Caco-2 (cell line): ENCODE data around the gene SORBS1. TPM values are rescaled to one million over a fixed set of nuclear protein-coding genes. Genes with fewer than 3 reads are reported as not detected.

Source experiments
- BruUV-seq: library from RNA; stranded (reverse); fragments of 400-500 nt; replicated peaks from 2 replicates; lab custom pipeline; 2021; lab: Mats Ljungman, UMichigan
- CTCF ChIA-PET: fragments of 300-600 bp; sonication (Branson Sonifier 250); formaldehyde crosslinking; loops from one replicate; lab custom pipeline; 2022; ENCODE audit warnings: antibody characterized with exemption; lab: Charles Lee
- POLR2A ChIA-PET: fragments of 300-600 bp; sonication (Branson Sonifier 250); formaldehyde crosslinking; loops from one replicate; lab custom pipeline; 2022; ENCODE audit warnings: antibody characterized with exemption; lab: Charles Lee
- DNase-seq, 2 experiments: peaks; one replicate each; pipeline versions ENCODE4 v3.0.0 to v3.0.0-alpha.2; 2020 to 2022
- H3K27me3 ChIP-seq: replicated peaks from 2 replicates; pipeline ENCODE4 v1.6.0; 2011; ENCODE audit warnings: low read length; ENCODE audit not compliant: control insufficient read depth, insufficient read depth
- H3K36me3 ChIP-seq: 2 replicates; pipeline ENCODE4 v1.5.1; 2011; ENCODE audit warnings: low read length; ENCODE audit not compliant: control insufficient read depth, insufficient read depth
- H3K4me1 ChIP-seq: fragments of 250-450 bp; sonication (Bioruptor Pico); 2 replicates; pipeline ENCODE4 v1.5.1; 2020; ENCODE audit warnings: mild to moderate bottlenecking
- H3K4me3 ChIP-seq: 2 replicates; pipeline ENCODE4 v1.5.1; 2011; ENCODE audit warnings: low read depth, mild to moderate bottlenecking, control low read depth, low read length
- H3K9me3 ChIP-seq: fragments of 250-450 bp; sonication (Bioruptor Pico); 2 replicates; pipeline ENCODE4 v1.5.1; 2020; ENCODE audit warnings: mild to moderate bottlenecking, moderate library complexity
- H3K27ac Mint-ChIP-seq: one replicate; pipeline ENCODE4 v1.8.0; 2022; ENCODE audit warnings: mixed read lengths; ENCODE audit not compliant: unreplicated experiment
- H3K27me3 Mint-ChIP-seq: one replicate; pipeline ENCODE4 v1.8.0; 2022; ENCODE audit warnings: mixed read lengths; ENCODE audit not compliant: insufficient read depth, unreplicated experiment
- H3K36me3 Mint-ChIP-seq: one replicate; pipeline ENCODE4 v1.8.0; 2022; ENCODE audit warnings: mild to moderate bottlenecking, mixed read lengths; ENCODE audit not compliant: insufficient read depth, unreplicated experiment
- H3K4me1 Mint-ChIP-seq: one replicate; pipeline ENCODE4 v1.8.0; 2022; ENCODE audit warnings: low read depth, mixed read lengths; ENCODE audit not compliant: unreplicated experiment
- H3K4me3 Mint-ChIP-seq: one replicate; pipeline ENCODE4 v1.8.0; 2022; ENCODE audit warnings: mild to moderate bottlenecking, moderate library complexity, mixed read lengths; ENCODE audit not compliant: unreplicated experiment
- H3K9me3 Mint-ChIP-seq: one replicate; pipeline ENCODE4 v1.8.0; 2022; ENCODE audit warnings: mixed read lengths; ENCODE audit not compliant: unreplicated experiment
- intact Hi-C: fragments of 100-400 bp; cut with micrococcal nuclease; formaldehyde crosslinking; loops from one replicate; pipeline ENCODE4 v1.10.0; 2022; ENCODE audit not compliant: unreplicated experiment
- total RNA-seq: library from RNA; stranded (reverse); gene quantifications from 2 replicates; pipeline ENCODE4 v1.2.3, GENCODE V29; 2022
- TF ChIP-seq, protein P1 (sequence below), 2 experiments: fragments of 200-600 bp in 1 of 2; IDR thresholded peaks; 1 replicate in 1 of 2; 2 replicates in 1 of 2; pipeline versions ENCODE4 v1.5.1 to v1.8.0; 2011 to 2022; ENCODE audit warnings: antibody characterized with exemption in 1 of 2, control low read depth in 1 of 2, inconsistent platforms in 1 of 2, low read depth in 1 of 2, low read length in 1 of 2, mild to moderate bottlenecking in 1 of 2, moderate library complexity in 1 of 2; ENCODE audit not compliant: insufficient read depth in 1 of 2, severe bottlenecking in 1 of 2, unreplicated experiment in 1 of 2

The SORBS1 gene
- total RNA-seq, 1 experiment from 2014 or later, result 39.3 TPM

DNA sequence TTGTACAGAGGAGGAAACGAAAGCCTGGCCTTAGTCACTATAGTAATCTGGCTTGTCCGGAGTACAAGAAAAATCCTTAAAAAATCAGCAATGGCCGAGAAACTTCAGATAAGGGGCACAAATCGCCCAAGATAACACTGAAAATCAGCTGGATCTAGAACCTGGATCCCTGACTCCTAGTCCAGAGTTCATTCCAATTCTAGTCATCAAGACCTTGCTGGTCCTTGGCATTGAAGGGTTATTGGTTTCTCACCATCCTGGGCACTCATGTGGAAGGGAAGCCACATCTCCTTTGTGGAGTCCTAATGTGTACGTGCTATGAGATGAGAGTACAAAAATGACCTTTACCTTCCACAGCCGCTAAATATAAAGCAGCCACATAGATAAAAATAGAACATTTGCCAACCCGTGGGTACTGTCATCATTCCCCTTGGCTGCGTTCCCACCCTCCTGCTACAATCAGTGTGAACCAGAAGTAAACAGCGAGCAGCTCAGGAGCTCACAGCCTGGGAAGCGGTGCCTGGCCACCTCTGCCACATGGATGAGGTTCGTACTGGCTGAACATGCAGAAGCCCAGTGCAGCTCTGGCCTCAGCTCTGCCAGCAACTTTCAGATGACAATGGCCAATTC is 154.4 kb downstream of the SORBS1 start:
- no peaks in the 10 kb centered on the region for H3K4me1 ChIP-seq
- Mint-ChIP-seq H3K4me1 (no peaks in the 10 kb centered on the region), H3K27me3 (no peaks in the 10 kb centered on the region), H3K27ac (no peak overlapping the region), H3K9me3 (no peaks in the 10 kb centered on the region), H3K4me3 (no peak overlapping the region), H3K36me3 (peaks cover 22% of the 10 kb centered on the region)
- peaks cover 11% of the 10 kb centered on the region for H3K36me3 ChIP-seq
- H3K9me3 ChIP-seq, result no peaks in the 10 kb centered on the region
- POLR2A ChIA-PET, result no interaction called here
- no TSS peak for BruUV-seq
- H3K27me3 ChIP-seq, result no peaks in the 10 kb centered on the region
- TF ChIP-seq, protein P1, sequence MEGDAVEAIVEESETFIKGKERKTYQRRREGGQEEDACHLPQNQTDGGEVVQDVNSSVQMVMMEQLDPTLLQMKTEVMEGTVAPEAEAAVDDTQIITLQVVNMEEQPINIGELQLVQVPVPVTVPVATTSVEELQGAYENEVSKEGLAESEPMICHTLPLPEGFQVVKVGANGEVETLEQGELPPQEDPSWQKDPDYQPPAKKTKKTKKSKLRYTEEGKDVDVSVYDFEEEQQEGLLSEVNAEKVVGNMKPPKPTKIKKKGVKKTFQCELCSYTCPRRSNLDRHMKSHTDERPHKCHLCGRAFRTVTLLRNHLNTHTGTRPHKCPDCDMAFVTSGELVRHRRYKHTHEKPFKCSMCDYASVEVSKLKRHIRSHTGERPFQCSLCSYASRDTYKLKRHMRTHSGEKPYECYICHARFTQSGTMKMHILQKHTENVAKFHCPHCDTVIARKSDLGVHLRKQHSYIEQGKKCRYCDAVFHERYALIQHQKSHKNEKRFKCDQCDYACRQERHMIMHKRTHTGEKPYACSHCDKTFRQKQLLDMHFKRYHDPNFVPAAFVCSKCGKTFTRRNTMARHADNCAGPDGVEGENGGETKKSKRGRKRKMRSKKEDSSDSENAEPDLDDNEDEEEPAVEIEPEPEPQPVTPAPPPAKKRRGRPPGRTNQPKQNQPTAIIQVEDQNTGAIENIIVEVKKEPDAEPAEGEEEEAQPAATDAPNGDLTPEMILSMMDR (IDR thresholded peaks at IDR 0.05; ENCODE audit: insufficient read depth in 1 of 2, low read depth in 1 of 2, low read length in 1 of 2, severe bottlenecking in 1 of 2, unreplicated experiment in 1 of 2), result no peak
- no peak overlapping the region for H3K4me3 ChIP-seq
- intact Hi-C loops, result no loop called here
- DNase-seq, result no peak
- CTCF ChIA-PET, result no interaction called here

DNA sequence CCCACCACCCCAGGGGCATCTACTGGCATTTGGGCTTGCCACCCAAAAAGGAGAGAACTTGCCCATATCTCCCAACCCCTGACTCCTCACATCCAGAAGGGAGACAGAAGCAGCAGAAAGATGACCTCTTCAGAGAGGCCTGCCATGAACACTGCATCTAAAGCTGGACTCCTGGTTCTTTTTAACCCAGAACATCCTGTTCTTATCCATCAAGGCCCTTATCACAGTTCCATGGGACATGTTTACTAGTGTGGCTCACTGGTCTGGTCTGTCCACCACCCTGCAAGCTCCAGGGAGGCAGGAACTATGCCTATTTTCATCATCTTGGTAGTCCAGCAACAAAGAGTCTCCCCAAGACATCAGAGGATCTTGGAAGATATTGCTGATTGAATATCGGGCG is 155.5 kb downstream of the SORBS1 start:
- H3K4me3 Mint-ChIP-seq, result no peak overlapping the region
- no peak for DNase-seq
- Histone ChIP-seq H3K4me3 (no peak overlapping the region), H3K27me3 (no peaks in the 10 kb centered on the region), H3K9me3 (no peaks in the 10 kb centered on the region), H3K36me3 (peaks cover 11% of the 10 kb centered on the region), H3K4me1 (no peaks in the 10 kb centered on the region)
- peaks cover 22% of the 10 kb centered on the region for H3K36me3 Mint-ChIP-seq
- ChIA-PET CTCF (interaction anchor here (0.6 kb wide), 1 partner anchor 13 kb away, joined by 3 read pairs; no protein-coding TSS in a partner anchor), POLR2A (no interaction called here)
- intact Hi-C loops, result no loop called here
- no TSS peak for BruUV-seq
- H3K9me3 Mint-ChIP-seq, result no peaks in the 10 kb centered on the region
- no peak overlapping the region for H3K27ac Mint-ChIP-seq
- TF ChIP-seq, protein P1 (IDR thresholded peaks at IDR 0.05; ENCODE audit: insufficient read depth in 1 of 2, low read depth in 1 of 2, low read length in 1 of 2, severe bottlenecking in 1 of 2, unreplicated experiment in 1 of 2), result no peak
- H3K4me1 Mint-ChIP-seq, result no peaks in the 10 kb centered on the region
- no peaks in the 10 kb centered on the region for H3K27me3 Mint-ChIP-seq

DNA sequence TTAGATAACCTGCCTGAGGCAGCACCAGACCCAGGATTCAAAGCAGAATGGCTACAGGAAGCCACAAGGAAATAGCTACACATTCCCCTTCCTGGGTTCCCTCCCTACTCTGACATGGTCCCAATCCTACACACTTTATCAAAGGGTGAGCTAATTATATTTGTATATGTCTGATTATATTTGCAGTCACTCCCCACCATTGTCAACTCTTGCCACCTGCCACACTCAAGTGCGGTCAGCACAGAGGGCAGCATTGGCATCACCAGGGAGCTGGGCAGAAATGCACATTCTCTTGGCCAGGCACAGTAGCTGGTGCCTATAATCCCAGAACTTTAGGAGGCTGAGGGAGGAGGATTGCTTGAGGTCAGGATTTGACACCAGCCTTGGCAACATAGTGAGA is 156.3 kb downstream of the SORBS1 start:
- TF ChIP-seq, protein P1 (IDR thresholded peaks at IDR 0.05; ENCODE audit: insufficient read depth in 1 of 2, low read depth in 1 of 2, low read length in 1 of 2, severe bottlenecking in 1 of 2, unreplicated experiment in 1 of 2), result no peak
- no TSS peak for BruUV-seq
- ChIA-PET CTCF (interaction anchor here (1.1 kb wide), 1 partner anchor 11 kb away, joined by 3 read pairs; no protein-coding TSS in a partner anchor), POLR2A (no interaction called here)
- Mint-ChIP-seq H3K36me3 (peaks cover 22% of the 10 kb centered on the region), H3K27me3 (no peaks in the 10 kb centered on the region), H3K4me3 (no peak overlapping the region), H3K9me3 (no peaks in the 10 kb centered on the region), H3K27ac (no peak overlapping the region), H3K4me1 (no peaks in the 10 kb centered on the region)
- intact Hi-C loops, result no loop called here
- DNase-seq, result no peak
- Histone ChIP-seq H3K9me3 (no peaks in the 10 kb centered on the region), H3K36me3 (peaks cover 10% of the 10 kb centered on the region), H3K4me3 (no peak overlapping the region), H3K27me3 (no peaks in the 10 kb centered on the region), H3K4me1 (no peaks in the 10 kb centered on the region)
